GM12873 (cell line): ENCODE results near the gene KCNJ6.
A peak's percentile ranks its signal among the peaks of the same experiment; 100 is the strongest.

Experiments used
- TF ChIP-seq, protein P1 (sequence below): IDR thresholded peaks from 2 replicates; pipeline ENCODE4 v1.5.1; 2012; ENCODE audit warnings: low read depth, mild to moderate bottlenecking, moderate library complexity, low read length, control low read depth; ENCODE audit not compliant: insufficient read depth; ENCODE audit errors: missing control alignments

Gene KCNJ6

DNA sequence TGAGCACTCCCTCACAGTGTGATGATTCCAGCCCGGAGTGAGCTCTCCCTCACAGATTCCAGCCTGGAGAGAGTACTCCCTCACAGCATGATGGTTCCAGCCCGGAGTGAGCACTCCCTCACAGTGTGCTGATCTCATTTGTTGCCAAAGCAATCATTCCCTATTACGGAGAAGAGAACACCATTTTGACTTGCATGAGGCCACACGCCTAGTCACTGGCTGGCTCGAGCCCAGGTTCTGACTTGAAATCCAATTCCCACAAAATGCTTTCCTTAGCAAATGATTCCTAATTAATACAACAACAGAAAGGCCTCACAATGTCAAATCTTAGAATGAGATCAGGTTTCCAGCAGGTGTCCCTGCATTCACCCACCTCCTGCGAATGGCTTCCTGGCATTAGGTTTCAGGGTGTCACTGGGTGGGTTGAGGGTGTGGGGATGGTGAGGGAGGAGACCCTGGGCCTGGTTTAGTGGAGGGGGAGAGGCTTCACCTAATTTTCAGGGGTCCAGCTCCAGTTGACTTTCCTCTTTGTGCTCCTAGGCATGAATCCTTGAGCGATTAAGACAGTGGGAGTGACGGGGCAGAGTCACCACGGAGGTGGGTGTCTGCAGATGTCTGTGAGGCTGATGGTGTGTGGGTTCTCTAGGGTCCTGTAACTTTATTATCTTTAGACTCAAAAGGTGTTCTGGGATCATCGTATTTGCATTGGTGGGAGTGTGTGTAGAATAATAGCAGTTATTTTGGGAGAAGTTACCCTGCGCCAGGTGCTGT, 158.5 kb downstream of the KCNJ6 start:
- TF ChIP-seq, protein P1, sequence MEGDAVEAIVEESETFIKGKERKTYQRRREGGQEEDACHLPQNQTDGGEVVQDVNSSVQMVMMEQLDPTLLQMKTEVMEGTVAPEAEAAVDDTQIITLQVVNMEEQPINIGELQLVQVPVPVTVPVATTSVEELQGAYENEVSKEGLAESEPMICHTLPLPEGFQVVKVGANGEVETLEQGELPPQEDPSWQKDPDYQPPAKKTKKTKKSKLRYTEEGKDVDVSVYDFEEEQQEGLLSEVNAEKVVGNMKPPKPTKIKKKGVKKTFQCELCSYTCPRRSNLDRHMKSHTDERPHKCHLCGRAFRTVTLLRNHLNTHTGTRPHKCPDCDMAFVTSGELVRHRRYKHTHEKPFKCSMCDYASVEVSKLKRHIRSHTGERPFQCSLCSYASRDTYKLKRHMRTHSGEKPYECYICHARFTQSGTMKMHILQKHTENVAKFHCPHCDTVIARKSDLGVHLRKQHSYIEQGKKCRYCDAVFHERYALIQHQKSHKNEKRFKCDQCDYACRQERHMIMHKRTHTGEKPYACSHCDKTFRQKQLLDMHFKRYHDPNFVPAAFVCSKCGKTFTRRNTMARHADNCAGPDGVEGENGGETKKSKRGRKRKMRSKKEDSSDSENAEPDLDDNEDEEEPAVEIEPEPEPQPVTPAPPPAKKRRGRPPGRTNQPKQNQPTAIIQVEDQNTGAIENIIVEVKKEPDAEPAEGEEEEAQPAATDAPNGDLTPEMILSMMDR: no peak

DNA sequence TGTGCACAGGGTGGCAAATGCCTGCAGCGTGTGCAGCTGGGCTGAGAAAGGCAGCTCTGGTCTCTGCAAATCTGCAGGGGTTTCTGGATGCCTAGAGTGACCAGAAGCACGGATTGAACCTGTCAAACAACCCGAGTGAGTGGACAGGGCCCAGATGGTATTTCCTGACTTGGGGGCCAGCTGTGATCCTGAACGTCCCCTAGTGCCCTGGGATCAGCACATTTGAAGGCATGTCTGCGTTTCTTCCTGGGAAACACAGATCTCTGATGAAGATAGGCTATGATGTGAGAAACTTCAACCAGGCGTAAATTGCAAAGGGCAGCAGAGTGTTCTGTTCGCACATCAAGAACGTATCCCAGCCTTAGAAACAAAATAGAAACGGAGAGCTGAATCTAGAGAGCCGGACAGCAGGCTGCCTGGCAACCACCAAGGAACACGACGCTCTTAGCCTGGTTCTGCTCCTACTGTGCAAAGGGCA, 163.1 kb downstream of the KCNJ6 start:
- TF ChIP-seq, protein P1: no peak

DNA sequence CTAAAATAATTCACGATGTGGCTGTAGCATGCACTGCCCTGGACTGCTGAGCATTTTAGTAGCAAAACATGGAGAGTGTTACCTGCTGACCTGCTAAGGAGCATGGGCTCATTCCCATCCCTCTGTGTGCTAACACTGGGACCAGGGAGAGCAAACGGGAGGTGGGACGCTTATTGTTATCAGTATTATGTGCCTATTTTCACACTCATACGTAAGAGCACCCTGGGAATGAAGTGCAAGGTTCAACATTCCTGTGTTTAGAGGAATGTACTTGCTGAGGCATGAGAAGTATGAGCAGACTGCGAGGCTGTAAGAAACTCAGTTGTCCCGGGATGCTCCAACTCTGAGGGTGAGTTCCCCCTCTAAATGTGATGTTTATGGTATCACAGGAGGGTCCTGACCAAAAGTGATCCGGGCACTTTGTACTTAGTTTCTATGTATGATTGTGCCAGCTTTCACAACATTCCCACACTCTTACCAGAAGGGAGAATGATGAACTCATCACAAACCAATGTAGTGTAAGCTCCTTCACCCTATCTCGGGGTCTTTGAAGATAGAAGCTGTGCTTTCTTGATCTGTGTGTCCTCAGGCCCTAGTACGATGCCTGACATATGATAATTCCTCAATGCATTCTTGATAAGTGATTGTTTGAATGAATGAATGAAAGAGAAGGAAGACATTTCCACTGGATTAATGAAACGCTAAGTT, 164.8 kb downstream of the KCNJ6 start:
- TF ChIP-seq, protein P1: no peak

DNA sequence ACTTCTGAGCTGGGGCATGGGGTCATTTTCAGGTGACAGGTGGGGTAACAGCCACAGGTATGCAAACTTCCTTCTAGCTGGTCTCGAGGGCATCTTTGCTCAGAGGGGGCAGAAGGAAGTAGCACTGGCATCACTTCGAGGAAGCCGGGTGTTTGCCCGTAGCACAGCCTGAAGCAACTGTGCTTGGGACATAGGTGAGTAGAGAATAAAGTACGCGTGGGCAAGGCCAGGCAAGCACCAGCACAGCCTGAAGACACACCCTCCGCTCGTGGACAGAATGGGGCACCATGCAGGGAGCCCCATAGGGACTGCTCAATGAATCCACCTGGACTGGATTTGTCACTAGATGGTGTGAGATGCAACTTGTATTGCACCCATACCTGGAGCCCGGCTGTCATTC, 167.1 kb downstream of the KCNJ6 start:
- TF ChIP-seq, protein P1: no peak

DNA sequence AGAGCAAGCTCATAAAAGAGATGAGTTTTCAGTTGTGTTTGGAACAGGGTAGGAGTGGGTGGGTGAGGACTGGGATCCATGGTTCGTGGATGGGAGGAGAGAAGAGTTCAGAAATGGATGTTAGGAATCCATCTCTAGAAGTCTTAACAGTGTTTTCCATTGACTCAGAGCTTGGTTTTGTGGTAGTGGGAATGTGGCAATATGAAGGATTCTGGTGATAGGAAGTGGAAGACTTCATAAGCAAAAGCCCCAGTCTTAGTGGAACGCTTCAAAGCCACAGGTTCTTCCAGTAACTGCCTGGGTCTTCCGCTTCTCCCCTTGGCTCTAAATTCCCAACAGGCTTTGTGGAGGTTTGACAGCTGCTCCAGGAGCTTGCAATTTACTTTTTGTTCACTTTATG, 167.9 kb downstream of the KCNJ6 start:
- TF ChIP-seq, protein P1: no peak

DNA sequence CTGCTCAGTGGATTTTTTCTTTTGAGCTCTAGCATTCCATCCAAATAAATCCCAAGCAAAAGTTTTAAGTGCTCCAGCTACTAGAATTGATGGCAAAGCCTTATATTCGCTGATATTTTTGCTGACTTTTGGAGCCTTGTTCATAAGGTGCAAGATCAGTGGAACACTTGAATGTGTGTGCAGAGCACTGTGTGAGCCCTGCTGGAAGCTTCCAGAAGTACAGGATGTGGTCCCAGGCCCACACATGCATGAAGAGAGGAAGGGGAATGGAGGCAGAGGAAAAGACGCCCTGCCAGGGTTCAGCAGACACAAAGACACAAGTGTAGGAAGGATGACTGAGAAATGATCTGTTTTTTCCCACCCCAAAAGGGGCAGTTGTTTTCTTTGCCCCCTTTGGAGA, 169.4 kb downstream of the KCNJ6 start:
- TF ChIP-seq, protein P1: peak; percentile 22

DNA sequence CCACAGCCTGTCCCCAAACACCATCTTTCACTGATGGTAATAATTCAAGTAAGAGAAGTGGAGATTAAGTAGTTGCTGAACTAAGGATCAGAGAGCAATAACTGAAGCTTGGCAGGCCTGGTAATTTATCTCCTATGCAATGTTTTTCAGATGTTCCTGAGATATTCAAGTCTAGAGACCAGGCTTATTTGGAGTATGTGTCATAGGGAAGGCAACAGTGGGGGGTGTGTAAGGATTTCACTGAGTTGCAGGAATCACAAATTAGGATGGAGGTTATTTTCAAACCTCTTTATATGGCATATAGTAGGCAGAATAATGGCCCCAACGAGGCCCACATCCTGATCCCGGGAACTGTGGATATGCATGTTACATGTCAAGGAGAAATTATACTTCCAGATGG, 171.7 kb downstream of the KCNJ6 start:
- TF ChIP-seq, protein P1: no peak
